ENCODE results near the gene RNF208. TPM values are rescaled to one million over a fixed set of nuclear protein-coding genes. Genes with fewer than 3 reads are reported as not detected.
"Not testable (repeated sequence)": the region's sequence is repeated elsewhere in the genome, so short reads cannot be mapped to it uniquely, and the experiment has no call there.

The RNF208 gene
- polyA plus RNA-seq, 1 donor from 2014 or later, result 1.5 TPM

DNA sequence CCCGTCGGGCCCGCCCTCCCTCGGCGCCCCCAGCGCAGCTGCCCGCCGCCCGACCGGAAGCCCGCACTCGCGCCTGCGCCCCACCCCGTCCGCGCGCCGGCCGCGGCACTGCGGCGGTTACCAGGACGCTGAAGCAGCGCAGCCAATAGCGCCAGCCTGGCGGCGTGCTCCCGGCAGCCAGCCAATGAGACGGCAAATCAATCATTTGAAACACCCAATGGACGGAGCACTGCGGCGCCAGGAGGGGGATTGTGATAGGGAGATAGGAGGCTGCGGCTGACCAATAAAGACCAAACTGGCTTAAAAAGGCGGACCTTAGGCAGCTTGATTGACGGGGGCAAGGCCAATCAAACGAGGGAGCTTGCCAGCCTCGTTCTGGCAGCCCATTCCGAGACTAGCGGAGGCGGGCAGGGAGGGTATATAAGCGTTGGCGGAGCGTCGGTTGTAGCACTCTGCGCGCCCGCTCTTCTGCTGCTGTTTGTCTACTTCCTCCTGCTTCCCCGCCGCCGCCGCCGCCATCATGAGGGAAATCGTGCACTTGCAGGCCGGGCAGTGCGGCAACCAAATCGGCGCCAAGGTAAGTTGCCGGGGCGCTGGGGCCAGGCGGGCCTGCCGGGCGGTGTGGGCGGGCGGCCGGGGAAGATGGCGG lies 18.9 kb upstream of the RNF208 start, which contains the start of gene TUBB4B:
Gene TUBB4B, plus strand, starts transcription at position 447 of the 649 bp plus-strand sequence. Its CDS starts 74 bp downstream, at position 521.
- Histone ChIP-seq H3K79me2 (replicated peaks; ENCODE audit: insufficient read depth, low read length) (peaks cover 14% of the 10 kb centered on the region), H3K4me2 (ENCODE audit: low read length) (peak within 1 kb of the TSS; percentile 78), H4K20me1 (ENCODE audit: insufficient read depth) (no peaks in the 10 kb centered on the region), H2AFZ (ENCODE audit: low read depth, low read length) (peak within 1 kb of the TSS; percentile 80), H3F3A (ENCODE audit: insufficient read depth, low read length, poor library complexity, severe bottlenecking) (no peaks in the 10 kb centered on the region), H3K9ac (ENCODE audit: low read length) (peak within 1 kb of the TSS; percentile 90), H3K9me3 (ENCODE audit: low read length) (no peaks in the 10 kb centered on the region), H3K4me3 (ENCODE audit: low read length) (peak within 1 kb of the TSS; percentile 96), H3K27me3 (ENCODE audit: insufficient read depth, low read depth, low read length) (no peaks in the 10 kb centered on the region), H3K27ac (ENCODE audit: low read length) (peak within 1 kb of the TSS; percentile 89), H3K9me2 (ENCODE audit: insufficient read depth, low read length) (no peaks in the 10 kb centered on the region), H3K36me3 (ENCODE audit: insufficient read depth, low read length) (no peaks in the 10 kb centered on the region)
- TF ChIP-seq, protein P1, sequence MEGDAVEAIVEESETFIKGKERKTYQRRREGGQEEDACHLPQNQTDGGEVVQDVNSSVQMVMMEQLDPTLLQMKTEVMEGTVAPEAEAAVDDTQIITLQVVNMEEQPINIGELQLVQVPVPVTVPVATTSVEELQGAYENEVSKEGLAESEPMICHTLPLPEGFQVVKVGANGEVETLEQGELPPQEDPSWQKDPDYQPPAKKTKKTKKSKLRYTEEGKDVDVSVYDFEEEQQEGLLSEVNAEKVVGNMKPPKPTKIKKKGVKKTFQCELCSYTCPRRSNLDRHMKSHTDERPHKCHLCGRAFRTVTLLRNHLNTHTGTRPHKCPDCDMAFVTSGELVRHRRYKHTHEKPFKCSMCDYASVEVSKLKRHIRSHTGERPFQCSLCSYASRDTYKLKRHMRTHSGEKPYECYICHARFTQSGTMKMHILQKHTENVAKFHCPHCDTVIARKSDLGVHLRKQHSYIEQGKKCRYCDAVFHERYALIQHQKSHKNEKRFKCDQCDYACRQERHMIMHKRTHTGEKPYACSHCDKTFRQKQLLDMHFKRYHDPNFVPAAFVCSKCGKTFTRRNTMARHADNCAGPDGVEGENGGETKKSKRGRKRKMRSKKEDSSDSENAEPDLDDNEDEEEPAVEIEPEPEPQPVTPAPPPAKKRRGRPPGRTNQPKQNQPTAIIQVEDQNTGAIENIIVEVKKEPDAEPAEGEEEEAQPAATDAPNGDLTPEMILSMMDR (IDR thresholded peaks at IDR 0.05; ENCODE audit: poor library complexity, severe bottlenecking), result no peak
- no peak for TF ChIP-seq EP300 (conservative IDR thresholded peaks at IDR 0.05; ENCODE audit: poor library complexity, severe bottlenecking)
- TF ChIP-seq, protein P2, sequence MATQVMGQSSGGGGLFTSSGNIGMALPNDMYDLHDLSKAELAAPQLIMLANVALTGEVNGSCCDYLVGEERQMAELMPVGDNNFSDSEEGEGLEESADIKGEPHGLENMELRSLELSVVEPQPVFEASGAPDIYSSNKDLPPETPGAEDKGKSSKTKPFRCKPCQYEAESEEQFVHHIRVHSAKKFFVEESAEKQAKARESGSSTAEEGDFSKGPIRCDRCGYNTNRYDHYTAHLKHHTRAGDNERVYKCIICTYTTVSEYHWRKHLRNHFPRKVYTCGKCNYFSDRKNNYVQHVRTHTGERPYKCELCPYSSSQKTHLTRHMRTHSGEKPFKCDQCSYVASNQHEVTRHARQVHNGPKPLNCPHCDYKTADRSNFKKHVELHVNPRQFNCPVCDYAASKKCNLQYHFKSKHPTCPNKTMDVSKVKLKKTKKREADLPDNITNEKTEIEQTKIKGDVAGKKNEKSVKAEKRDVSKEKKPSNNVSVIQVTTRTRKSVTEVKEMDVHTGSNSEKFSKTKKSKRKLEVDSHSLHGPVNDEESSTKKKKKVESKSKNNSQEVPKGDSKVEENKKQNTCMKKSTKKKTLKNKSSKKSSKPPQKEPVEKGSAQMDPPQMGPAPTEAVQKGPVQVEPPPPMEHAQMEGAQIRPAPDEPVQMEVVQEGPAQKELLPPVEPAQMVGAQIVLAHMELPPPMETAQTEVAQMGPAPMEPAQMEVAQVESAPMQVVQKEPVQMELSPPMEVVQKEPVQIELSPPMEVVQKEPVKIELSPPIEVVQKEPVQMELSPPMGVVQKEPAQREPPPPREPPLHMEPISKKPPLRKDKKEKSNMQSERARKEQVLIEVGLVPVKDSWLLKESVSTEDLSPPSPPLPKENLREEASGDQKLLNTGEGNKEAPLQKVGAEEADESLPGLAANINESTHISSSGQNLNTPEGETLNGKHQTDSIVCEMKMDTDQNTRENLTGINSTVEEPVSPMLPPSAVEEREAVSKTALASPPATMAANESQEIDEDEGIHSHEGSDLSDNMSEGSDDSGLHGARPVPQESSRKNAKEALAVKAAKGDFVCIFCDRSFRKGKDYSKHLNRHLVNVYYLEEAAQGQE (IDR thresholded peaks at IDR 0.05; ENCODE audit: borderline replicate concordance), result peak; percentile 99
- TF ChIP-seq RAD21 (conservative IDR thresholded peaks at IDR 0.05), result no peak
- peak; percentile 100 for TF ChIP-seq POLR2AphosphoS5 (IDR thresholded peaks at IDR 0.05)
- peak; percentile 99 for TF ChIP-seq TAF1 (IDR thresholded peaks at IDR 0.05; ENCODE audit: low read depth)
- peak; percentile 38 for TF ChIP-seq MXI1 (conservative IDR thresholded peaks at IDR 0.05; ENCODE audit: poor library complexity, severe bottlenecking)

DNA sequence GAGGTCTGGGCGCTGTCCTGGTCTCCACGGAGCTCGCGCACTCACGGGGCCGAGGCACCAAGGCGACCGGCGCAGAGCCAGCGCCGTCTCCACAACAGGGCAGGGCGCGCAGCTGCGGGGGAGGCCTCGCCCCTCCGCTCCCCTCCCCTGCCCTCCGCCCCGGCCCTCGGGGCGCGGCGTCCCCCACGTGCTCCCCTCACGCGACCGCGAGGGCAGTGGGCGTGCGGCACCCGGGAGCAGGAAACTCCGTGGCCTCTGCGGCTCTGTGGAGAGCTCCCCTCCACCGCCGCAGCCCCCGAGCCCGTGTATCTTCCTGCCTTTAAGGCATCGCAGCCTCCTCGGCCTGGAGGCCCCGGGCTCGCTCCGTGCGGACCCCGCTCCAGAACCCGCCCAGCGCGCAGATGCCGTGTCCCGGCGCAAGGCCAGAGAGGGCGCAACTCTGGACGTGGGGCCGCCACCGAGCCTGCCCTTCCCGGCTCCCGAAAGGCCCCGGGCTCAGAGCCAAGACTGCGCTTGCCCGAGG lies 18.3 kb upstream of the RNF208 start:
- peak overlapping the region; percentile 89 for H3K27ac ChIP-seq (ENCODE audit: low read length)
- H3F3A ChIP-seq (ENCODE audit: insufficient read depth, low read length, poor library complexity, severe bottlenecking), result no peaks in the 10 kb centered on the region
- H3K4me3 ChIP-seq (ENCODE audit: low read length), result peak overlapping the region; percentile 96
- H2AFZ ChIP-seq (ENCODE audit: low read depth, low read length), result peak overlapping the region; percentile 80
- H3K36me3 ChIP-seq (ENCODE audit: insufficient read depth, low read length), result no peaks in the 10 kb centered on the region
- H4K20me1 ChIP-seq (ENCODE audit: insufficient read depth), result no peaks in the 10 kb centered on the region
- no peaks in the 10 kb centered on the region for H3K27me3 ChIP-seq (ENCODE audit: insufficient read depth, low read depth, low read length)
- no peaks in the 10 kb centered on the region for H3K9me3 ChIP-seq (ENCODE audit: low read length)
- no peaks in the 10 kb centered on the region for H3K9me2 ChIP-seq (ENCODE audit: insufficient read depth, low read length)
- H3K9ac ChIP-seq (ENCODE audit: low read length), result peak overlapping the region; percentile 90
- H3K79me2 ChIP-seq (replicated peaks; ENCODE audit: insufficient read depth, low read length), result peaks cover 14% of the 10 kb centered on the region
- TF ChIP-seq POLR2AphosphoS5 (IDR thresholded peaks at IDR 0.05) (peak; percentile 75), EP300 (conservative IDR thresholded peaks at IDR 0.05; ENCODE audit: poor library complexity, severe bottlenecking) (peak; percentile 16), MXI1 (conservative IDR thresholded peaks at IDR 0.05; ENCODE audit: poor library complexity, severe bottlenecking) (peak; percentile 91)
- TF ChIP-seq, protein P1 (IDR thresholded peaks at IDR 0.05; ENCODE audit: poor library complexity, severe bottlenecking), result no peak
- peak overlapping the region; percentile 62 for H3K4me2 ChIP-seq (ENCODE audit: low read length)

DNA sequence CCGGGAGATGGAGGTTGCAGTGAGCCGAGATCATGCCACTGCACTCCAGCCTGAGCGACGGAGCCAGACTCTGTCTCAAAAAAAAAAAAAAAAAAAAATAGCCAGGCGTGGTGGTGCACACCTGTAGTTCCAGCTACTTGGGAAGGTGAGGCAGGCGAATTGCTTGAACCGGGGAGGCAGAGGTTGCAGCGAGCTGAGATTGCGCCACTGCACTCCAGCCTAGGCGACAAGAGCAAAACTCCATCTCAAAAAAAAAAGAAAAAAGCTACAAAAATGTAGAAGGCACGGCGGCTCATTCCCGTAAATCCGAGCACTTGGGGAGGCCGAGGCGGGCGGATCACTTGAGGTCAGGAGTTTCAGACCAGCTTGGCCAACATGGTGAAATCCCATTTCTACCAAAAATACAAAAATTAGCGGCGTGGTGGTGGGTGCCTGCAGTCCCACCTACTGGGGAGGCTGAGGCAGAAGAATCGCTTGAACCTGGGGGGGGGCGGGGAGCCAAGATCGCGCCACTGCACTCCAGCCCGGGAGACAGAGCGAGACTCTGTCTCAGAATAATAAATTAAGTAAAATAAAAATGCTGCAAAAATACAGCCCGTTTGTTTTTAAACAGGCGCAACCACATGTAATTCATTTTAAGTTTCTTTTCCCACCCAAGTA lies 17.6 kb upstream of the RNF208 start:
- H3K27me3 ChIP-seq (ENCODE audit: insufficient read depth, low read depth, low read length); H3K36me3 ChIP-seq (ENCODE audit: insufficient read depth, low read length); H2AFZ ChIP-seq (ENCODE audit: low read depth, low read length); H3F3A ChIP-seq (ENCODE audit: insufficient read depth, low read length, poor library complexity, severe bottlenecking); H3K9me3 ChIP-seq (ENCODE audit: low read length); H4K20me1 ChIP-seq (ENCODE audit: insufficient read depth); H3K9me2 ChIP-seq (ENCODE audit: insufficient read depth, low read length): not testable (repeated sequence)
- H3K9ac ChIP-seq (ENCODE audit: low read length), result peak overlapping the region; percentile 90
- H3K79me2 ChIP-seq (replicated peaks; ENCODE audit: insufficient read depth, low read length), result peaks cover 14% of the 10 kb centered on the region
- peak overlapping the region; percentile 96 for H3K4me3 ChIP-seq (ENCODE audit: low read length)
- peak overlapping the region; percentile 62 for H3K4me2 ChIP-seq (ENCODE audit: low read length)
- peak overlapping the region; percentile 89 for H3K27ac ChIP-seq (ENCODE audit: low read length)
